Measurements from ENCODE around the gene PARD6G. TPM values are rescaled to one million over a fixed set of nuclear protein-coding genes. Genes with fewer than 3 reads are reported as not detected.
"Not testable (repeated sequence)": the region's sequence is repeated elsewhere in the genome, so short reads cannot be mapped to it uniquely, and the experiment has no call there.

The PARD6G gene, protein sequence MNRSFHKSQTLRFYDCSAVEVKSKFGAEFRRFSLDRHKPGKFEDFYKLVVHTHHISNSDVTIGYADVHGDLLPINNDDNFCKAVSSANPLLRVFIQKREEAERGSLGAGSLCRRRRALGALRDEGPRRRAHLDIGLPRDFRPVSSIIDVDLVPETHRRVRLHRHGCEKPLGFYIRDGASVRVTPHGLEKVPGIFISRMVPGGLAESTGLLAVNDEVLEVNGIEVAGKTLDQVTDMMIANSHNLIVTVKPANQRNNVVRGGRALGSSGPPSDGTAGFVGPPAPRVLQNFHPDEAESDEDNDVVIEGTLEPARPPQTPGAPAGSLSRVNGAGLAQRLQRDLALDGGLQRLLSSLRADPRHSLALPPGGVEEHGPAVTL
- 10 to 100 TPM; 24.3 to 37.8 (median 33.1) TPM for total RNA-seq

DNA sequence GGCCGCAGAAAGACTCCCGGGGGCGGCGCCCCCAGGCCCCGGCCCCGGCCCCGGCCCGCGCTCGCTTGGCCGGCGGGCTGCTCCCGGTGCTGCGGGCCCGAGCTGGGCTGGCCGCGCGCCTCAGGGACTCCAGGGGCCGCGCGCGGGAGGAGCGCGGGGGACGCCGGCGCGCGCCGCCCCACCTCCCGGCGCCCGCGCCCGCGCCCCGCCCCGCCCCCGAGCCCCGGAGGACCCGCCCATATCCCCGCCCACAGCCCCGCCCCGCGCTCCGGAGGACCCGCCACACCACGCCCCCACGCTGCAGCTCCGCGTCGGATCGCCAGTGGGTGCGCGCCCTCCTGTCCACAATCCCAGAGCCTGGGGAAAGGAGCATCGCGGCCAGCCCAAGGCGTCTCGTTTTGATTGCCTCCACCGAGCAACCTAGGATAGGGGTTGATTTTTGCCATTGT is at the start of gene PARD6G:
TSS of gene PARD6G (minus strand) at position 122 of the 449 bp plus-strand sequence. CDS start 166 bp downstream, outside the sequence.
- TF ChIP-seq, protein P1, sequence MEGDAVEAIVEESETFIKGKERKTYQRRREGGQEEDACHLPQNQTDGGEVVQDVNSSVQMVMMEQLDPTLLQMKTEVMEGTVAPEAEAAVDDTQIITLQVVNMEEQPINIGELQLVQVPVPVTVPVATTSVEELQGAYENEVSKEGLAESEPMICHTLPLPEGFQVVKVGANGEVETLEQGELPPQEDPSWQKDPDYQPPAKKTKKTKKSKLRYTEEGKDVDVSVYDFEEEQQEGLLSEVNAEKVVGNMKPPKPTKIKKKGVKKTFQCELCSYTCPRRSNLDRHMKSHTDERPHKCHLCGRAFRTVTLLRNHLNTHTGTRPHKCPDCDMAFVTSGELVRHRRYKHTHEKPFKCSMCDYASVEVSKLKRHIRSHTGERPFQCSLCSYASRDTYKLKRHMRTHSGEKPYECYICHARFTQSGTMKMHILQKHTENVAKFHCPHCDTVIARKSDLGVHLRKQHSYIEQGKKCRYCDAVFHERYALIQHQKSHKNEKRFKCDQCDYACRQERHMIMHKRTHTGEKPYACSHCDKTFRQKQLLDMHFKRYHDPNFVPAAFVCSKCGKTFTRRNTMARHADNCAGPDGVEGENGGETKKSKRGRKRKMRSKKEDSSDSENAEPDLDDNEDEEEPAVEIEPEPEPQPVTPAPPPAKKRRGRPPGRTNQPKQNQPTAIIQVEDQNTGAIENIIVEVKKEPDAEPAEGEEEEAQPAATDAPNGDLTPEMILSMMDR (IDR thresholded peaks at IDR 0.05): no peak
- peak in 1 of 4 donors; percentile 10 for TF ChIP-seq POLR2A (IDR thresholded peaks at IDR 0.05)
- Histone ChIP-seq H3K27ac (peak within 1 kb of the TSS; percentile 80 to 94 (median 92)), H3K4me3 (peak within 1 kb of the TSS; percentile 80 to 95 (median 94)), H3K4me1 (peaks cover 10 to 77% (median 15%) of the 10 kb centered on the region in 3 donors), H3K9me3 (no peaks in the 10 kb centered on the region), H3K36me3 (peaks cover 0 to 12% (median 0%) of the 10 kb centered on the region in 3 donors), H3K27me3 (peaks cover 0 to 14% (median 0%) of the 10 kb centered on the region in 4 donors)
- intact Hi-C loops (cut with DNase I): no loop called here
- no peak for DNase-seq
- no CpG with 5 or more reads among the region's 60 CpGs for WGBS, 2 donors

DNA sequence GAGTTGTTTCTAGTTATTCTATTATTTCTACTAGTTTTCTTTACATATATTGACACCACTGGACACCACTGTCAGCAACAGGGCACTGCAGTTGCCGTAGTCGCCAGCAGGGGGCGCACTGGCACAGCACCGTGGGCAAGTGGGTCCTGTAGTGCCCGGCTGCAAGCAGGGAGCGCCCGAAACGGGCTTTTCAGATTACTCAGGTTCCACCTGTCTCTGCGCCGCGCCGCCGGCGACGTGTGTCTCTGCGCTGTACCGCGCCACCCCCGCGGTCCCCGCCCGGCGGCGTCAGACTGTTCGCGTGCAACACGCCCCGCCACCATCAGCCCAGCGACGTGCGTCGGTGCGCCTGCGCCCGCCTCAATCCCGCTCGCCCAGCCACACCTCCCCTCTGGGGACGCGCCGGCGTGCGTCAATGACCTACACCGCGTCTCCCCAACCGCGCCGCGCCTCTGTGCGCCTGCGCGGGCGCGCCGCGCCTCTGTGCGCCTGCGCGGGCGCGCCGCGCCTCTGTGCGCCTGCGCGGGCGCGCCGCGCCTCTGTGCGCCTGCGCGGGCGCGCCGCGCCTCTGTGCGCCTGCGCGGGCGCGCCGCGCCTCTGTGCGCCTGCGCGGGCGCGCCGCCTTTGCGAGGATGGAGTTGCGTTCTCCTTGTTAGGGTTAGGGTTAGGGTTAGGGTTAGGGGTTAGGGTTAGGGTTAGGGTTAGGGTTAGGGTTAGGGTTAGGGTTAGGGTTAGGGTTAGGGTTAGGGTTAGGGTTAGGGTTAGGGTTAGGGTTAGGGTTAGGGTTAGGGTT is 15.1 kb upstream of the PARD6G start:
- H3K9me3 ChIP-seq; intact Hi-C loops (cut with DNase I); DNase-seq; H3K27me3 ChIP-seq; H3K4me1 ChIP-seq; H3K27ac ChIP-seq; H3K4me3 ChIP-seq; H3K36me3 ChIP-seq: not testable (repeated sequence)
- 72 to 84% methylated on average over 5 to 26 of the region's 91 CpGs for WGBS, 2 donors
- TF ChIP-seq, protein P1 (IDR thresholded peaks at IDR 0.05): peak in 4 of 6 experiments; percentile 45 to 60 (median 52)

DNA sequence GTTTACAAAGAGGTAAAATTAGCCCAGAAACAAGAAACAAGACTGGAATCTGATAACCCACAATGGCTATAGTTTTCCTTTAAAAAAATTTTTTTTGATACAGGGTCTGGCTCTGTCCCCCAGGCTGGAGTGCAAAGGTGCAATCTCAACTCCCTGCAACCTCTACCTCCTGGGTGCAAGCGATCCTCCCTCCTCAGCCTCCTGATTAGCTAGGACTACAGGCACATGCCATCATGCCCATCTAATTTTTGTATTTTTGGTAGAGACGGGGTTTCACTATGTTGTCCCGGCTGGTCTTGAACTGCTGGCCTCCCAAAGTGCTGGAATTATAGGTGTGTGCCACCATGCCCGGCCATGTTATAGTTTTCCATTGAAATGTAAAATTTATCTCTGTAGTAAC is 12.3 kb upstream of the PARD6G start:
- 88 to 89% methylated on average over 4 of the region's 4 CpGs for WGBS, 2 donors
- DNase-seq: no peak
- intact Hi-C loops (cut with DNase I): no loop called here
- no peaks in the 10 kb centered on the region for H3K9me3 ChIP-seq
- peaks cover 0 to 3% (median 0%) of the 10 kb centered on the region in 3 donors for H3K4me1 ChIP-seq
- no peaks in the 10 kb centered on the region for H3K36me3 ChIP-seq
- H3K27me3 ChIP-seq: no peaks in the 10 kb centered on the region
- no peak overlapping the region for H3K27ac ChIP-seq
- H3K4me3 ChIP-seq: no peak overlapping the region
- TF ChIP-seq, protein P1 (IDR thresholded peaks at IDR 0.05): no peak
- no peak for TF ChIP-seq POLR2A (IDR thresholded peaks at IDR 0.05)

DNA sequence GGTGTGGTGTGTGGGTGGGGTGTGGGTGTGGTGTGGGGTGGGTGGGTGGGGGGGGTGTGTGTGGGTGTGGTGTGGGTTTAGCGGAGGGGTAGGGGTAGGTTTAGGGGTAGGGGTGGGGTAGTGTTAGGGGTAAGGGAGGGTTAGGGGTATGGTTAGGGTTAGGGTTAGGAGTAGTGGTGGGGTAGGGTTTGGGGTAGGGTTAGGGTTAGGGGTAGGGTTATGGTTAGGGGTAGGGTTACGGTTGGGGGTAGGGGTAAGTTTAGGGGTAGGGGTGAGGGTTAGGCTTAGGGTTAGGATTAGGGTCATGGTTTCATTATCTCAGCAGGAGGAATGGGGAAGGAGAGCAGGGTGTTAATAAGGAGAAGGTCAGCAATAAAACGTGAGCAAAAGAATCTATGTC is 11.3 kb upstream of the PARD6G start:
- Histone ChIP-seq H3K4me1 (peaks cover 0 to 3% (median 0%) of the 10 kb centered on the region in 3 donors), H3K27ac (no peak overlapping the region), H3K36me3 (no peaks in the 10 kb centered on the region), H3K9me3 (no peaks in the 10 kb centered on the region), H3K27me3 (no peaks in the 10 kb centered on the region), H3K4me3 (no peak overlapping the region)
- DNase-seq: no peak
- TF ChIP-seq POLR2A (IDR thresholded peaks at IDR 0.05): no peak
- TF ChIP-seq, protein P1 (IDR thresholded peaks at IDR 0.05): no peak
- intact Hi-C loops (cut with DNase I): no loop called here
- WGBS, 2 donors: 70 to 82% methylated on average over 2 to 3 of the region's 3 CpGs
